Measurements from ENCODE around the gene SMOC1. TPM values are rescaled to one million over a fixed set of nuclear protein-coding genes. Genes with fewer than 3 reads are reported as not detected.
A peak's percentile ranks its signal among the peaks of the same experiment; 100 is the strongest.

SMOC1 gene
- total RNA-seq, 2 donors from 2014 or later = not detected

GRCh38 chr14:69985463-69985862 is 106.2 kb downstream of the SMOC1 start:
- Histone ChIP-seq H3K4me3 (ENCODE audit: low read length) (no peak overlapping the region), H3K27me3 (ENCODE audit: control insufficient read depth, insufficient read depth, low read length, poor library complexity, severe bottlenecking) (peaks cover 27% of the 10 kb centered on the region), H3K4me1 (ENCODE audit: control insufficient read depth, insufficient read depth, low read length) (peaks cover 8% of the 10 kb centered on the region), H3K36me3 (ENCODE audit: control insufficient read depth, insufficient read depth, low read length) (no peaks in the 10 kb centered on the region), H3K9ac (ENCODE audit: extremely low read depth, low read length, poor library complexity, severe bottlenecking) (no peak overlapping the region), H3K9me3 (ENCODE audit: control insufficient read depth, low read length) (no peaks in the 10 kb centered on the region), H3K27ac (ENCODE audit: low read depth, low read length) (no peak overlapping the region)
- H3K27me3 Mint-ChIP-seq (ENCODE audit: insufficient read depth) = peaks cover 31% of the 10 kb centered on the region
- no peaks in the 10 kb centered on the region for H3K36me3 Mint-ChIP-seq (ENCODE audit: low read depth)
- WGBS, 2 experiments (ENCODE audit: insufficient coverage in 1 of 2, insufficient read length in 1 of 2) = 83 to 90% methylated on average over 1 of the region's 1 CpG
- DNase-seq = no peak
- peaks cover 5% of the 10 kb centered on the region for H3K9me3 Mint-ChIP-seq
- H3K4me1 Mint-ChIP-seq = peaks cover 18% of the 10 kb centered on the region
- no peak for TF ChIP-seq CTCF (conservative IDR thresholded peaks at IDR 0.05)
- no peak overlapping the region for H3K27ac Mint-ChIP-seq
- H3K4me3 Mint-ChIP-seq = no peak overlapping the region

DNA sequence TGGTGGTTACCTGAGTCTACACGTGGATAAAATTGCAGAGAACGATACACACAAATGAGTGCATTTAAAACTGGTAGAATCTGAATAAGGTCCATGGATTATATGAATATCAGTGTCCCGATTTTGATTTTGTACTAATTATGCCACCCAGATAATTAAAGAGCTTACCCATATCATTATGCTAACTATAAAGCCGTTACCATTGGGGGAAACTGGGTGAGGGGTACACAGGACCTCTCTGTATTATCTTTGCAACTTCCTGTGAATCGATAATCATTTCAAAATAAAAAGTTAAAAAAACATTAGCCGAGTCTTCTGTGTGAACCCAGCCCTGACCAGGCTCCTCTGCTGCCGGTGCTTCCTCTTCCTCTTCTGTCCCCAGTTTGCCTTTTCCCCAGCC is 107.1 kb downstream of the SMOC1 start:
- H3K27ac ChIP-seq (ENCODE audit: low read depth, low read length) = peak overlapping the region; percentile 45
- peaks cover 37% of the 10 kb centered on the region for H3K27me3 Mint-ChIP-seq (ENCODE audit: insufficient read depth)

DNA sequence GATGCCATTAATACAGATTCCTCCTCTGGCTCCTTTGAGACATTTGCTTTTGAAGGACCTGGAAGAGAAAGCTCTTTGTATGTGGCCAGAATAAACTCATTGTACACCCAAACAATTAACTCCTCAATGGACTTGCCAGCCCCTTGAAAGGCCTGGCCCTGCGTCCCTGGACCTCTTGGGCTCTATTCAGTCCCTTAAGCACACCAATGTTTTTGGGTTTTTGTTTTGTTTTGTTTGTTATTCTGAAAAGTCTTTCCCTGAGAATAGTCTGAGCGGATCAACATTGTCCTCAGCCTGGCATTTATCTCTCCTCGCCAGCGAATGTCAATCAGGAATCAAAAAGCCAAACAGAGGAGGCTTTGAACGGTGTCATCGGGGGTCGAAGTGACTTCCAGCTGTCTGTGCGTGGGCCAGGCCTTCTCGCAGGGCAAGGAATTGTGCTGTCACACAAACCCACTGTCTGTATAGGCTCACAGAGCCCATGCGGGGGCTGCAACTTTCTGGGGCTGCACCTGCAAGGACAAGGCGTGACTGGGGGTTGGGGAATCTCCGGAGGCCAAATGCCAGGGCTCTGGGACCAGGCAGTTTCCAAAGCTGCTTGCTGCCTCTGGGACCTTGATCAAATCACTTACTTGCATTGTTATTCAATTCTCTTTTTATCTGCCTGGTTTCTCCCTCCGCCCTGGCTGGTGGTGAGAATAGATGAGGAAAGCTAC is 108.3 kb downstream of the SMOC1 start:
- Histone ChIP-seq H3K9me3 (ENCODE audit: control insufficient read depth, low read length) (no peaks in the 10 kb centered on the region), H3K27me3 (ENCODE audit: control insufficient read depth, insufficient read depth, low read length, poor library complexity, severe bottlenecking) (peaks cover 46% of the 10 kb centered on the region), H3K9ac (ENCODE audit: extremely low read depth, low read length, poor library complexity, severe bottlenecking) (no peak overlapping the region), H3K27ac (ENCODE audit: low read depth, low read length) (peak overlapping the region; percentile 45), H3K4me1 (ENCODE audit: control insufficient read depth, insufficient read depth, low read length) (peaks cover 5% of the 10 kb centered on the region), H3K4me3 (ENCODE audit: low read length) (no peak overlapping the region), H3K36me3 (ENCODE audit: control insufficient read depth, insufficient read depth, low read length) (no peaks in the 10 kb centered on the region)
- H3K4me3 Mint-ChIP-seq = no peak overlapping the region
- H3K27ac Mint-ChIP-seq = no peak overlapping the region
- H3K9me3 Mint-ChIP-seq = peaks cover 5% of the 10 kb centered on the region
- TF ChIP-seq CTCF (conservative IDR thresholded peaks at IDR 0.05) = no peak
- 53 to 59% methylated on average over 11 to 13 of the region's 13 CpGs for WGBS, 2 experiments (ENCODE audit: insufficient coverage in 1 of 2, insufficient read length in 1 of 2)
- peaks cover 42% of the 10 kb centered on the region for H3K27me3 Mint-ChIP-seq (ENCODE audit: insufficient read depth)
- peaks cover 13% of the 10 kb centered on the region for H3K4me1 Mint-ChIP-seq
- no peaks in the 10 kb centered on the region for H3K36me3 Mint-ChIP-seq (ENCODE audit: low read depth)
- peak; percentile 66 for DNase-seq

More for the DNA sequence above, 107.1 kb downstream of the SMOC1 start:
- Histone ChIP-seq H3K4me3 (ENCODE audit: low read length) (no peak overlapping the region), H3K27me3 (ENCODE audit: control insufficient read depth, insufficient read depth, low read length, poor library complexity, severe bottlenecking) (peaks cover 36% of the 10 kb centered on the region), H3K9ac (ENCODE audit: extremely low read depth, low read length, poor library complexity, severe bottlenecking) (no peak overlapping the region), H3K36me3 (ENCODE audit: control insufficient read depth, insufficient read depth, low read length) (no peaks in the 10 kb centered on the region), H3K4me1 (ENCODE audit: control insufficient read depth, insufficient read depth, low read length) (peaks cover 6% of the 10 kb centered on the region), H3K9me3 (ENCODE audit: control insufficient read depth, low read length) (no peaks in the 10 kb centered on the region)
- TF ChIP-seq CTCF (conservative IDR thresholded peaks at IDR 0.05) = no peak
- DNase-seq = no peak
- WGBS, 2 experiments (ENCODE audit: insufficient coverage in 1 of 2, insufficient read length in 1 of 2) = 89 to 91% methylated on average over 3 to 6 of the region's 7 CpGs
- Mint-ChIP-seq H3K4me1 (peaks cover 11% of the 10 kb centered on the region), H3K27ac (no peak overlapping the region), H3K9me3 (peaks cover 5% of the 10 kb centered on the region), H3K4me3 (no peak overlapping the region), H3K36me3 (ENCODE audit: low read depth) (no peaks in the 10 kb centered on the region)

Measured in endodermal cell (in vitro differentiated cells).